ENCODE results near the gene USP13. TPM values are rescaled to one million over a fixed set of nuclear protein-coding genes. Genes with fewer than 3 reads are reported as not detected.

Gene USP13
- total RNA-seq, 3 donors from 2014 or later (not counting 1 experiment from before 2014, with no cell fraction given), result 2.4 to 5.6 (median 3.0) TPM

DNA sequence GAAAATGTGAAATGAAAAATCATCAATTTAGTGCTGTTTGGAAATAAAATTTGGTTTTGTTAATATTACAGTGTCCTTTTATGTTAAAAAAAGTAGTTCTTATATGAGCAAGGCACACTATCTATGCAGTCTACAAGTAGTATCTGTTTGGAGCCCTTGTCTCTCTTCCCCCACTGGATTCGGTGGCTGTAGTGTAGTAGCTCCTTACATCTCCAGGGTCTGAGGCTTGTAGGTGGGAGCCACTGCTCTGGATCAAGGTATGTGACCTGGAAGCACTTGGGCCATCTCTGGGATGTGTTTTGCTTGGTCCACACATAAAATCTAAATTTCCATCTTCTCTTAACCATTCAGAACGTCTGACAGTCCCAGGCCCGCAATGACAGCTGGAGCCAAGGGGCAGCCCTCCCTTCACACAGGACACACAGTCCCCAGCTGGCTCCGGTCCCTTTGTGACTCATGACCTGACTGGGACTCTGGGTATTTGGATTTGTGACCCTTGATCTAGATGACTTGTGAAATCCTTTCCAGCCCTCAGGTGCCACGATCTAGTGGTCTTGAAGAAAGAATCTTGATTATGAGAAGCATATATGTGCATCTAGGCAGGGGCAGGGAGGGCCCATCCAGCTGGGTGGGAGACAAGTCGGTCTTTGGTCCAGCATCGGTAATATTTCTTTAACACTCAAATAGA, 80.0 kb downstream of the USP13 start:
- ATAC-seq, result no peak
- Mint-ChIP-seq H3K4me3 (no peak overlapping the region), H3K36me3 (no peaks in the 10 kb centered on the region), H3K27me3 (ENCODE audit: low read depth in 2 of 2) (no peaks in the 10 kb centered on the region), H3K4me1 (no peaks in the 10 kb centered on the region), H3K9me3 (no peaks in the 10 kb centered on the region), H3K27ac (no peak overlapping the region)
- no peak overlapping the region for H3K27ac ChIP-seq (ENCODE audit: low read length)
- no peaks in the 10 kb centered on the region for H3K4me1 ChIP-seq (ENCODE audit: control insufficient read depth, insufficient read depth, low read length)
- no peak overlapping the region for H3K4me3 ChIP-seq (ENCODE audit: low read length)
- no peaks in the 10 kb centered on the region for H3K9me3 ChIP-seq (ENCODE audit: control insufficient read depth, insufficient read depth, low read length)
- intact Hi-C loops (cut with micrococcal nuclease), result no loop called here
- H3K27me3 ChIP-seq (ENCODE audit: control insufficient read depth, insufficient read depth, low read length), result no peaks in the 10 kb centered on the region
- 98% methylated on average over 6 of the region's 7 CpGs for WGBS (ENCODE audit: insufficient coverage)
- TF ChIP-seq, protein P1, sequence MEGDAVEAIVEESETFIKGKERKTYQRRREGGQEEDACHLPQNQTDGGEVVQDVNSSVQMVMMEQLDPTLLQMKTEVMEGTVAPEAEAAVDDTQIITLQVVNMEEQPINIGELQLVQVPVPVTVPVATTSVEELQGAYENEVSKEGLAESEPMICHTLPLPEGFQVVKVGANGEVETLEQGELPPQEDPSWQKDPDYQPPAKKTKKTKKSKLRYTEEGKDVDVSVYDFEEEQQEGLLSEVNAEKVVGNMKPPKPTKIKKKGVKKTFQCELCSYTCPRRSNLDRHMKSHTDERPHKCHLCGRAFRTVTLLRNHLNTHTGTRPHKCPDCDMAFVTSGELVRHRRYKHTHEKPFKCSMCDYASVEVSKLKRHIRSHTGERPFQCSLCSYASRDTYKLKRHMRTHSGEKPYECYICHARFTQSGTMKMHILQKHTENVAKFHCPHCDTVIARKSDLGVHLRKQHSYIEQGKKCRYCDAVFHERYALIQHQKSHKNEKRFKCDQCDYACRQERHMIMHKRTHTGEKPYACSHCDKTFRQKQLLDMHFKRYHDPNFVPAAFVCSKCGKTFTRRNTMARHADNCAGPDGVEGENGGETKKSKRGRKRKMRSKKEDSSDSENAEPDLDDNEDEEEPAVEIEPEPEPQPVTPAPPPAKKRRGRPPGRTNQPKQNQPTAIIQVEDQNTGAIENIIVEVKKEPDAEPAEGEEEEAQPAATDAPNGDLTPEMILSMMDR (IDR thresholded peaks at IDR 0.05), result no peak
- DNase-seq, result no peak
- peaks cover 4% of the 10 kb centered on the region for H3K36me3 ChIP-seq (ENCODE audit: control insufficient read depth, insufficient read depth, low read length)

DNA sequence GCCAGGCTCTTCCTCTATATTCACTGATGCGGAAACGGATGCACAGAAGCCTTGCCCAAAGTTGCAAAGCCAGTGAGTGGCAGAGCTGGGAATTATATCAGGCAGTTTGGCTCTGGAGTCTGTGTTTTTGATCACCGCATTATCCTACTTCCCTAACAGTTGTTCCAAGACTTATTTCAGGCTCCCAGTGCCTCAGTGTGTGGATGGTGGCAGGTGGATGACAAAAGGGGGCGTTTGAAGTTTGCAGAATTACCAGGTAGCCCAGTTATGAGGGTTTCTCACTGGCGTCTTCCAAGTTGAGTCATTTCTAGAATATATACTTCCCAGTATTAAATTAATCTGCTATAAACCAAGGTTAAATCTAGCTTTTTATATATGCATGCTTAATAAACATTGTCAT, 81.0 kb downstream of the USP13 start:
- Mint-ChIP-seq H3K9me3 (no peaks in the 10 kb centered on the region), H3K27ac (no peak overlapping the region), H3K4me3 (no peak overlapping the region), H3K27me3 (ENCODE audit: low read depth in 2 of 2) (no peaks in the 10 kb centered on the region), H3K36me3 (no peaks in the 10 kb centered on the region), H3K4me1 (no peaks in the 10 kb centered on the region)
- DNase-seq (no peak), ATAC-seq (no peak)
- Histone ChIP-seq H3K4me1 (ENCODE audit: control insufficient read depth, insufficient read depth, low read length) (no peaks in the 10 kb centered on the region), H3K27me3 (ENCODE audit: control insufficient read depth, insufficient read depth, low read length) (no peaks in the 10 kb centered on the region), H3K9me3 (ENCODE audit: control insufficient read depth, insufficient read depth, low read length) (no peaks in the 10 kb centered on the region), H3K4me3 (ENCODE audit: low read length) (no peak overlapping the region), H3K27ac (ENCODE audit: low read length) (no peak overlapping the region), H3K36me3 (ENCODE audit: control insufficient read depth, insufficient read depth, low read length) (peaks cover 4% of the 10 kb centered on the region)
- TF ChIP-seq, protein P1 (IDR thresholded peaks at IDR 0.05), result no peak
- intact Hi-C loops (cut with micrococcal nuclease), result no loop called here
- 100% methylated on average over 2 of the region's 5 CpGs for WGBS (ENCODE audit: insufficient coverage)

DNA sequence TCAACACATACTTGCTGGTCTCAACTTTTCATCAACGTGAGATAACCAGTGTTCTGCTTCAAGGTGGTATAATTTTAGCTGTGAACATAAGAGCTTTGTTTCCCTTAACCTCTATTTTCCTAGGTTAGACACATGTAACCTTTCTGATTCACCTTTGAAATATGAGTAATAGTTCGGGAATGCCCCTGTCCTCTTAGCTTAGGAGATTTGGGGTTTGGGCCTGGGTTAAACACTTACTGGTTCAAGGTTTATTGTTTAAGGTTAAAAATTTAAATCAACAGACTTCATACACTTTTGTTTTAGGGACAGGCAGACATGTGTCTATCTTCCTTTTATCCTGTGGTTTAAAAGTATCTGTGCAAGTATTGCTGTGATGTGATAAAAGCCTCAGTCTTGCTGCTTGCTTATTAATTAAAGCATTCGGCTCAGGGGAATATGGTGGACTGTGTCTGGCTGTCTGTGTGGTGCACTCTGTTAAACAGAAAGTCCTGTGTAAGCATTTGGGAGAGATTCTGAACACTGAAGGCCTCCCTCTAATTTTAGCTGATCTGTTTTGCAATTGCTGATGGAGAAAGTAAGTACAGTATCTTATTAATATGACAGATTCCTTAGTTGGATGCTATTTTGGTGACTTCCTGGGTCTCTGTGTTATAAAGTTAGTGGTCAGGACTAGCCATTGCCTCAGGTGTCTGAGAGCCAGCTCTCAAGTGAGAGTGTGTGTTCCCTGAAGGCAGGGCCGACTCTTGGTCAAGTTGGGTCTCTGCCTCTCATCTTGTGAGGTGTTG, 81.8 kb downstream of the USP13 start:
- Histone ChIP-seq H3K36me3 (ENCODE audit: control insufficient read depth, insufficient read depth, low read length) (peaks cover 4% of the 10 kb centered on the region), H3K4me3 (ENCODE audit: low read length) (no peak overlapping the region), H3K27me3 (ENCODE audit: control insufficient read depth, insufficient read depth, low read length) (no peaks in the 10 kb centered on the region), H3K9me3 (ENCODE audit: control insufficient read depth, insufficient read depth, low read length) (no peaks in the 10 kb centered on the region), H3K27ac (ENCODE audit: low read length) (no peak overlapping the region), H3K4me1 (ENCODE audit: control insufficient read depth, insufficient read depth, low read length) (no peaks in the 10 kb centered on the region)
- Mint-ChIP-seq H3K4me1 (no peaks in the 10 kb centered on the region), H3K27ac (no peak overlapping the region), H3K9me3 (no peaks in the 10 kb centered on the region), H3K27me3 (ENCODE audit: low read depth in 2 of 2) (no peaks in the 10 kb centered on the region), H3K36me3 (no peaks in the 10 kb centered on the region), H3K4me3 (no peak overlapping the region)
- DNase-seq (no peak), ATAC-seq (no peak)
- intact Hi-C loops (cut with micrococcal nuclease), result no loop called here
- TF ChIP-seq, protein P1 (IDR thresholded peaks at IDR 0.05), result no peak
- 100% methylated on average over 3 of the region's 4 CpGs for WGBS (ENCODE audit: insufficient coverage)
